ENCODE measurements around the gene WNT11. TPM values are rescaled to one million over a fixed set of nuclear protein-coding genes. Genes with fewer than 3 reads are reported as not detected.

The WNT11 gene
- total RNA-seq, 1 donor from 2014 or later: 22.8 TPM

DNA sequence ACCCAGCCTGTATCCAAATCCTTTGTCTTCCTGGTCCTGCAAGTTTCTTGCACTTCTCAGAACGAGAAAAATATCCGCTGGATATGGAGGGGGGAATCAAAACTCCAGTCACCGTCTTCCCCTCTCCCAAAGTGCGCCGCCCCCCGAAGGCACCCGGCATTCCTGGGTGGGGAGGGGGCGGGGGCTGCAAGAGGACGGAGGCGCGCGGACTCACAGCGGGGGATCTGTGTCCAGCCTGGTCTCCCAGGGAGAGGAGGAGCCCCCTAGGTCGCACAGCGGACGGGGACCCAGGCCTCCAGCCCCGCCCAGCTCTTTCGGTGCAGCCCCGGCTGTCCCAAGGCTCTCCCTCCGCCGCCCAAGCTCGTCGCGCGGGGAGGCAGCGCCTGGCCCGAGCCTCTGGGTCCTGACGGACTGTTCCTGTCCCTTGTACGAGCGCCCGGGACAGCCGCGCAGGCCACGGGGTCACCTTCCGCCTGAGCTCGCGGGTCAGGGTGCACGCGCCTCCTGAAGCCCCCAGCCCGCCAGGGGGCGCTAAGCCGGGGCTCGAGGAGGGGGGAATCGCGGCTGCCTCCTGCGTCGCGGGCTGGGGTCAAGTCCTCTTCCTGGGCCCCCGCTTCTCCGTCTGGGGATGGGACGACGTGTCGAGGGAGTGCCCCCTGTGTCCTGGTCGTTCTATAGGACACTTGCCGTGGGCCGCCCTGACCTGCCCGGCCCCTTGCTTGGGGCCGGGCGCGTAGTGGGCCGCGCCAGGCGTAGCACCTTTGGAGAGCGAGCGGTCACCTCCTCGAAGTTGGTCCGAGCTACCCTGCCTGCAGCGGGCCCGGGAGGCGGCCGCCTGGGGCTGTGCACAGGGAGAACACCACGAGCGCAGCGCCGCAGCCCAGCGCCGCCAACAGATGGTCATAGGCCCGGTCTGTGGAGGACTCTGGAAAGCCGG, 2.4 kb upstream of the WNT11 start:
- peak overlapping the region; percentile 65 for H3K4me3 Mint-ChIP-seq
- no peaks in the 10 kb centered on the region for H3K9me3 Mint-ChIP-seq
- H3K27me3 Mint-ChIP-seq (ENCODE audit: low read depth): peaks cover 74% of the 10 kb centered on the region
- TF ChIP-seq, protein P1, sequence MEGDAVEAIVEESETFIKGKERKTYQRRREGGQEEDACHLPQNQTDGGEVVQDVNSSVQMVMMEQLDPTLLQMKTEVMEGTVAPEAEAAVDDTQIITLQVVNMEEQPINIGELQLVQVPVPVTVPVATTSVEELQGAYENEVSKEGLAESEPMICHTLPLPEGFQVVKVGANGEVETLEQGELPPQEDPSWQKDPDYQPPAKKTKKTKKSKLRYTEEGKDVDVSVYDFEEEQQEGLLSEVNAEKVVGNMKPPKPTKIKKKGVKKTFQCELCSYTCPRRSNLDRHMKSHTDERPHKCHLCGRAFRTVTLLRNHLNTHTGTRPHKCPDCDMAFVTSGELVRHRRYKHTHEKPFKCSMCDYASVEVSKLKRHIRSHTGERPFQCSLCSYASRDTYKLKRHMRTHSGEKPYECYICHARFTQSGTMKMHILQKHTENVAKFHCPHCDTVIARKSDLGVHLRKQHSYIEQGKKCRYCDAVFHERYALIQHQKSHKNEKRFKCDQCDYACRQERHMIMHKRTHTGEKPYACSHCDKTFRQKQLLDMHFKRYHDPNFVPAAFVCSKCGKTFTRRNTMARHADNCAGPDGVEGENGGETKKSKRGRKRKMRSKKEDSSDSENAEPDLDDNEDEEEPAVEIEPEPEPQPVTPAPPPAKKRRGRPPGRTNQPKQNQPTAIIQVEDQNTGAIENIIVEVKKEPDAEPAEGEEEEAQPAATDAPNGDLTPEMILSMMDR (IDR thresholded peaks at IDR 0.05; ENCODE audit: unreplicated experiment): peak; percentile 96
- peaks cover 18% of the 10 kb centered on the region for H3K4me1 Mint-ChIP-seq
- H3K27ac Mint-ChIP-seq: no peak overlapping the region
- peak in 1 of 2 experiments; percentile 74 for DNase-seq (ENCODE audit: low spot score in 2 of 2, unreplicated experiment in 2 of 2)
- no peaks in the 10 kb centered on the region for H3K36me3 Mint-ChIP-seq

DNA sequence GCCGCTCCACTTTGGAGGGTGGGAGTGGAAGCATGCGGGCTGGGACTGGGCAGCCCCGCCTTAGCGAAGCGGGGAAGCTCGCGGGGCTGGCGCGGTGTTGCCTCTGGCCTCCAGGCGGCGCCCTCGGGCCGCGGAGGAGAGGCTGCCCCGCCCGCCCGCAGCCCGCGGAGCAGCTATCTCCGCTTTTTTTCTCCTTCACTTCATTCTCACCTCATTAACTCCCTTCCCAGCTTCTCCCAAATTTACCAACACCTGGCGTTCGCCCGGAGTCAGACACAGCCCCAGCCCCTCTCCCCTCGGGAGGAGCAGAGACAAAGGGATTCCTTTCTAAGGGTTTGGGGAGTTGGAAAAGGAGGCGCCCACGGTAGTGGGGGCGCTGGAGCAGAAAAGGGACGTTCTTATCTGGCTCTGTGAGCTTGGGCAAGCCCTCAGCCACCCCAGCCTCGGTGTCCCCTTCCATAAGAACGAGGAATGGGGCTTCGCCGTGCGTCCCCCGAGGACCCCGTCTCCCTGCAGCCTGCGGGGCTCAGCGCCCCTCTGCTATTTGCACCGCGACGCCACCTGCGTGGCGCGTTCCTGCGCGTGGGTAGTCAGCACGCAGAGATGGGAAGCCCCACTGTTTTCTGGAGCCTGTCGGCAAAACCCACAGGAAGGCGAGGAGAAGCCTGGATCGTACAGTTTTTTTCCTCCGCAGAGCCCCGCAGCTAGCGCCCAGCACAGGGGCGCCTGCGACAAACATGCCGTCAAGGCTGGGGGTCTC, 1.5 kb upstream of the WNT11 start:
- no peaks in the 10 kb centered on the region for H3K9me3 Mint-ChIP-seq
- DNase-seq (ENCODE audit: low spot score in 2 of 2, unreplicated experiment in 2 of 2): peak; percentile 78 to 91
- peaks cover 70% of the 10 kb centered on the region for H3K27me3 Mint-ChIP-seq (ENCODE audit: low read depth)
- H3K4me3 Mint-ChIP-seq: peak overlapping the region; percentile 65
- H3K27ac Mint-ChIP-seq: no peak overlapping the region
- H3K36me3 Mint-ChIP-seq: no peaks in the 10 kb centered on the region
- peaks cover 18% of the 10 kb centered on the region for H3K4me1 Mint-ChIP-seq
- TF ChIP-seq, protein P1 (IDR thresholded peaks at IDR 0.05; ENCODE audit: unreplicated experiment): peak; percentile 89

DNA sequence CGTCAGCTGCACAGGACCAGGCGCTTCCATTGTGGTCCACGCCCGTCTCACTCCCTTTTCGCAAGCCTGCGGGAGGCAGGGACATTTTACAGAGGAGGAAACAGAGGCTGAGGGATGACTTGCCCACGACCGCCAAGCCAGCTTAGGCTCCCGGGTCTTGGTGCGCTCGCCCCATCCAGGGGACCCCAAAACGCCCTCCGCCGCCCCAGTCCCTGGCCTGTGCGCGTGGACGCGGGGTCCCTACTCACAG, 300 bp downstream of the WNT11 start:
- no peaks in the 10 kb centered on the region for H3K36me3 Mint-ChIP-seq
- H3K4me1 Mint-ChIP-seq: peaks cover 22% of the 10 kb centered on the region
- H3K27ac Mint-ChIP-seq: no peak overlapping the region
- peaks cover 53% of the 10 kb centered on the region for H3K27me3 Mint-ChIP-seq (ENCODE audit: low read depth)
- TF ChIP-seq, protein P1 (IDR thresholded peaks at IDR 0.05; ENCODE audit: unreplicated experiment): no peak
- no peaks in the 10 kb centered on the region for H3K9me3 Mint-ChIP-seq
- no peak for DNase-seq (ENCODE audit: low spot score in 2 of 2, unreplicated experiment in 2 of 2)
- H3K4me3 Mint-ChIP-seq: peak overlapping the region; percentile 77

GRCh38 chr11:76205252-76206076, 838 bp downstream of the WNT11 start:
- Mint-ChIP-seq H3K9me3 (no peaks in the 10 kb centered on the region), H3K36me3 (peaks cover 2% of the 10 kb centered on the region), H3K27ac (no peak overlapping the region), H3K4me3 (peak overlapping the region; percentile 77), H3K27me3 (ENCODE audit: low read depth) (peaks cover 51% of the 10 kb centered on the region), H3K4me1 (peaks cover 25% of the 10 kb centered on the region)
- TF ChIP-seq, protein P1 (IDR thresholded peaks at IDR 0.05; ENCODE audit: unreplicated experiment): no peak
- no peak for DNase-seq (ENCODE audit: low spot score in 2 of 2, unreplicated experiment in 2 of 2)

- H3K27ac Mint-ChIP-seq: no peak overlapping the region
- peak overlapping the region; percentile 0 for H3K4me3 Mint-ChIP-seq
- H3K27me3 Mint-ChIP-seq (ENCODE audit: low read depth): peaks cover 49% of the 10 kb centered on the region
Observed at GRCh38 chr11:76203937-76204336, 2.4 kb downstream of the WNT11 start.

More at GRCh38 chr11:76203937-76204336, 2.4 kb downstream of the WNT11 start:
- peaks cover 2% of the 10 kb centered on the region for H3K36me3 Mint-ChIP-seq
- TF ChIP-seq, protein P1 (IDR thresholded peaks at IDR 0.05; ENCODE audit: unreplicated experiment): no peak
- H3K4me1 Mint-ChIP-seq: peaks cover 27% of the 10 kb centered on the region
- no peak for DNase-seq (ENCODE audit: low spot score in 2 of 2, unreplicated experiment in 2 of 2)
- H3K9me3 Mint-ChIP-seq: no peaks in the 10 kb centered on the region

Measured in mesothelial cell of epicardium (in vitro differentiated cells).